ENCODE data around the gene DCC.

Gene DCC

DNA sequence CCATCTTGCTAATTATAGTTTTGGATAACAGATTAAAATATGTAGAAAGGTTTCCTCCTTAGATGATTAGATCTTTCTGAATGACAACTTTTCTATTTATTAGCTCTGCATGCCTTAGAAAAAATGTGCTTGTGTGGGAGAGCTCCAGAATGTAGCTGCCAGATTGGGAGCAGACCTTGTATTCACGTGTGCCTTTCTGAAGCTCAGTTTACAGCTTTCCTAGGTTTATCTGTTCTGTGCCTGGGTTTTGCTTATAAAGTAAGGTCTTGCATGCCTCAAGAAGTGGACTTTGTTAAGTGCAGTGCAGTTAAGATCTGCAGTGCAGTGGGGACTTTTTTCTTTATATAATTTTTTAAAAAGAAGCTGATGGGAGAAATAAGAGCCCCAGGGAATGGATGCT, 179.0 kb downstream of the DCC start:
- H3K27ac ChIP-seq, result no peak overlapping the region
- TF ChIP-seq, protein P1, sequence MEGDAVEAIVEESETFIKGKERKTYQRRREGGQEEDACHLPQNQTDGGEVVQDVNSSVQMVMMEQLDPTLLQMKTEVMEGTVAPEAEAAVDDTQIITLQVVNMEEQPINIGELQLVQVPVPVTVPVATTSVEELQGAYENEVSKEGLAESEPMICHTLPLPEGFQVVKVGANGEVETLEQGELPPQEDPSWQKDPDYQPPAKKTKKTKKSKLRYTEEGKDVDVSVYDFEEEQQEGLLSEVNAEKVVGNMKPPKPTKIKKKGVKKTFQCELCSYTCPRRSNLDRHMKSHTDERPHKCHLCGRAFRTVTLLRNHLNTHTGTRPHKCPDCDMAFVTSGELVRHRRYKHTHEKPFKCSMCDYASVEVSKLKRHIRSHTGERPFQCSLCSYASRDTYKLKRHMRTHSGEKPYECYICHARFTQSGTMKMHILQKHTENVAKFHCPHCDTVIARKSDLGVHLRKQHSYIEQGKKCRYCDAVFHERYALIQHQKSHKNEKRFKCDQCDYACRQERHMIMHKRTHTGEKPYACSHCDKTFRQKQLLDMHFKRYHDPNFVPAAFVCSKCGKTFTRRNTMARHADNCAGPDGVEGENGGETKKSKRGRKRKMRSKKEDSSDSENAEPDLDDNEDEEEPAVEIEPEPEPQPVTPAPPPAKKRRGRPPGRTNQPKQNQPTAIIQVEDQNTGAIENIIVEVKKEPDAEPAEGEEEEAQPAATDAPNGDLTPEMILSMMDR (conservative IDR thresholded peaks at IDR 0.05), result no peak

GRCh38 chr18:52523566-52523965, 183.6 kb downstream of the DCC start:
- TF ChIP-seq, protein P1 (conservative IDR thresholded peaks at IDR 0.05), result no peak
- H3K27ac ChIP-seq, result no peak overlapping the region

DNA sequence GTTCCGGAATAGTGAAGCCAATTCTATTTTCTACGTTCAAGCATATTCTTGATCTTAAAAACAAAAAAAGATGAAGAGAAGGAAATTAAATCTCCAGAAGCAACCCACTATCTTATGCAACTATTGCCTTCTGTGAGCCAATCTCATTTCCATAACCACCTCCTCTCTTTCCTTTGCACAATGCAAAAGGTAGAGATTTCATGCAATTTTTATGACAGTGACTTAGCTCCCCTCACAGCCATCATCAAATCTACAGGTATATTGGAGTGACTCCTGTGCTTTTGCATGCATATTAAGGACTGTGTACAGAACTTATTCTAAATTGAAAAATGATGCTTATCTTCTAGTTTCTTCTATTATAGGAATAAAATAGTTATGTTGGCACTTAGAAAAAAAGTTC, 191.8 kb downstream of the DCC start:
- TF ChIP-seq, protein P1 (conservative IDR thresholded peaks at IDR 0.05), result no peak
- H3K27ac ChIP-seq, result no peak overlapping the region

DNA sequence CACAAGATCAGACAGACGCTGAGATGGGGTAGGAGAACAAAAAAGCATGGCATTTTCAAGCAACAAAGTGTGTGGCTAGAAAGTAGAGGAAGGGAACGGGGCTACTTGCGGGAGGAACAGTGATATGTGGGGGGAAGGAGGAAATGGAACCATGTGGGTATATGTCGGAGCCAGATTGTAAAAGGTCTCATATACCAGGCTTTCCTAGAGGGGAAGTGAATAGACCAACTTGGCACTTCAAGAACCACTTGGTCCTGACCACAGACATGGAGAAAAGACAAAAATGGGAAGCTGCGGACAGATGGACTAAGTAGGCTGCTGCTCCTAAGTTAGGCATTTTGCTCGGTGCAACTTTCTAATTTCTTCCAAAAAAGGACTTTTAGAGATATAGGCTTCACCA, 196.0 kb downstream of the DCC start:
- TF ChIP-seq, protein P1 (conservative IDR thresholded peaks at IDR 0.05), result no peak
- no peak overlapping the region for H3K27ac ChIP-seq

- TF ChIP-seq, protein P1 (conservative IDR thresholded peaks at IDR 0.05), result no peak
- no peak overlapping the region for H3K27ac ChIP-seq
Measured at GRCh38 chr18:52537261-52537660, 197.3 kb downstream of the DCC start.

- TF ChIP-seq, protein P1 (conservative IDR thresholded peaks at IDR 0.05), result no peak
- H3K27ac ChIP-seq, result no peak overlapping the region
Measured at GRCh38 chr18:52541056-52541455, 201.1 kb downstream of the DCC start.

GRCh38 chr18:52544086-52544485, 204.1 kb downstream of the DCC start:
- TF ChIP-seq, protein P1 (conservative IDR thresholded peaks at IDR 0.05), result no peak
- no peak overlapping the region for H3K27ac ChIP-seq
